HG03354 (cell line): ENCODE measurements around the gene TIMM17A.
A peak's percentile ranks its signal among the peaks of the same experiment; 100 is the strongest.

Experiments used
- ATAC-seq: cut with Tn5 transposase; IDR thresholded peaks from one replicate; pipeline ENCODE4 v1.9.1; 2021; ENCODE audit warnings: mild to moderate bottlenecking; ENCODE audit not compliant: unreplicated experiment, poor library complexity, severe bottlenecking

The TIMM17A gene

DNA sequence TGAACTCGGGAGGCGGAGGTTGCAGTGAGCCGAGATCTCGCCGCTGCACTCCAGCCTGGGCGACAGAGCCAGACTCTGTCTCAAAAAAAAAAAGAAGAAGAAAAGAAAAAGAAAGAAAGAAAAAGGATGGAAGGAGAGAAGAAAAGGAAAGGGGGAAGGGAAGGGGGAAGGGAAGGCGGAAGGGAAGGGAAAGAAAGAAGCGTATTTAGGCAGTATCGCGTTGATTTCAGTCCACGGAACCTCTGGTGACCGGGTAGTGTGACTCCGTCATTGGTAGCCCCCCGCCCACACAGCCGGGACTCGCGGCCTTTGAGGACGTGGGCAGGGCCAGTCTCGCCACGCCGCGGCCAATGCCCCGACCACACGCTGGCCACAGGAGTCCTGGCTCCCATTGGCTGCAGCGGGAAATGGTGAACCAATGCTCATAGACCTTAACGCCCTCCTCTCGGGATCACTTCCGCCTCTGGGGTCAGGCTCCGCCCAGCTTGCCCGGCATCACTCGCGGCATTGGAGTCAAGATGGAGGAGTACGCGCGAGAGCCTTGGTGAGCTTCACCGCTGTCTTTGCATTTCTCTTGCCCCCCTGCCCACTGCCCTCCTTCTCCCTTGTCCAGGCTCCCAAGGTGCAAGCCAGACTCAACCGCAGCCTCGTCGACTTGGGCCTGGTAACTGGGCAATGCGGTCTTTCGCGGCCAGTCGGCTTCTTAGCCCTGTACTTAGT is at the start of gene TIMM17A:
Gene TIMM17A (plus strand): TSS at position 495 of the 720 bp plus-strand sequence. CDS start 24 bp downstream, at position 519.
- peak; percentile 99 for ATAC-seq

DNA sequence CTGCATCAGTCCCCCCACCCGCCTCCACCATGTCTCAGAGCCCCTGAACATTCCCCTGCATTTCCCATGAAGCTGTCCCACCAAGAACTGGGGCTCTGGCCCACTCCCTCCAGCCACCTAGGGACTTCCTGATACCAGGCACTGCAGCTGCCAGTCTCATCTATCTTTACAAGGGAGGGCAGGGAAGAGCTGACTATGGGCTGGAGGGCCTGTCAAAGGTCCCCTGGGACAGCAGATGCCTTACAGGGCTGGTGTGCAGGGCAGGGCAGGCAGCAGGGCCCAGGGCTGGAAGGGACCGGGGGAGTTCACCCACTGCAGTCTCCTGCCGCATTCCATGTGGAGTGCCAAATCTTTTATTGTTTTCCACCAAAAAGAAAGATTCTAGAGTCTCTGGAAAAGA is 49.0 kb upstream of the TIMM17A start:
- ATAC-seq, result no peak

GRCh38 chr1:201907621-201908020 is 47.7 kb upstream of the TIMM17A start:
- ATAC-seq, result no peak

- no peak for ATAC-seq
These were observed 43.3 kb upstream of the TIMM17A start for GRCh38 chr1:201911826-201912571.

DNA sequence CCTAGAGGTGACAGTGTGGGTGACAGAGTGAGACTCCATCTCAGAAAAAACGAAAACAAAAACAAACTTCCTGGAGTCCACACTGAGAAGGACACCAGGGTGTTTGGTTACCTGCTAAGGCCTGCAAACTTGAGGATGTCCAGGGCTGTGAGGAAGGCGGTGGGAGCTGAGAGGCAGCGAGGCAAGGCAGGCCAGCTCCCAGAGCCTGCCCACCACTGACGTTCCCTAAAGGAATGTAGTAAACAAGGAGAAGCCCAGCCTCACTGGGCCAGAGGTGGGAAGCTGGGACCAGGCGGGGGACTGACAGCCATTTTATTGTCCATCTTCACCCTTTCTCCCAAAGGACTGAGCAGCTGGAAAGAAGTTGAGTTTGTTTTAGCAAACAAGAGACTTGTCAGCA is 42.5 kb upstream of the TIMM17A start:
- no peak for ATAC-seq

- ATAC-seq, result no peak
These were observed 40.7 kb upstream of the TIMM17A start for GRCh38 chr1:201914456-201915235.

- no peak for ATAC-seq
These were observed 38.6 kb upstream of the TIMM17A start for GRCh38 chr1:201916649-201917249.

GRCh38 chr1:201917362-201918033 is 37.8 kb upstream of the TIMM17A start:
- no peak for ATAC-seq

GRCh38 chr1:201918343-201918742 is 37.0 kb upstream of the TIMM17A start:
- ATAC-seq, result no peak

DNA sequence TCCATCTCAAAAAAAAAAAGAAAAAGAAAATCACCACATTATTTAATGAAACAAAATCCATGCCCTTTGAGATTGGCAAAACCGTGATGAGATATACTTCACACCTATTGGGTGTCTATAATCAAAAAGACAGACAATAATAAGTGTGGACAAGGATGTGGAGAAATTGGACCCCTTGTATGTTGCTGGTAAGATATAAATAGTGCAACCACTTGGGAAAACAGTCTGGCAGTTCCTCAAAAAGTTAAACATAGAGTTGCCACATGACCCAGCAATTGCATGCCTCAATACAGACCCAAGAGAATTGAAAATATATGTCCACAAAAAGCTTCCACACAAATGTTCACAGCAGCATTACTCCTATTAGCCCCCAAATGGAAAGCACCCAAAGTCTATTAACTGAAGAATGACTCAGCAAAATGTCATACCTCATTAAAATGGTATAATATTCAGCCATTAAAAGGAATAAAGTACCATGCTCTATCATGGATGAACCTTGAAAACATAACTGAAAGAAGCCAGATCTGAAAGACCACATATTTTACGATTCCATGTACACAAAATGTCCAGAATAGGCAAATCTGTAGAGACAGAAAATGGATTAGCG is 33.2 kb upstream of the TIMM17A start:
- no peak for ATAC-seq

GRCh38 chr1:201925301-201925567 is 30.1 kb upstream of the TIMM17A start:
- ATAC-seq, result no peak

DNA sequence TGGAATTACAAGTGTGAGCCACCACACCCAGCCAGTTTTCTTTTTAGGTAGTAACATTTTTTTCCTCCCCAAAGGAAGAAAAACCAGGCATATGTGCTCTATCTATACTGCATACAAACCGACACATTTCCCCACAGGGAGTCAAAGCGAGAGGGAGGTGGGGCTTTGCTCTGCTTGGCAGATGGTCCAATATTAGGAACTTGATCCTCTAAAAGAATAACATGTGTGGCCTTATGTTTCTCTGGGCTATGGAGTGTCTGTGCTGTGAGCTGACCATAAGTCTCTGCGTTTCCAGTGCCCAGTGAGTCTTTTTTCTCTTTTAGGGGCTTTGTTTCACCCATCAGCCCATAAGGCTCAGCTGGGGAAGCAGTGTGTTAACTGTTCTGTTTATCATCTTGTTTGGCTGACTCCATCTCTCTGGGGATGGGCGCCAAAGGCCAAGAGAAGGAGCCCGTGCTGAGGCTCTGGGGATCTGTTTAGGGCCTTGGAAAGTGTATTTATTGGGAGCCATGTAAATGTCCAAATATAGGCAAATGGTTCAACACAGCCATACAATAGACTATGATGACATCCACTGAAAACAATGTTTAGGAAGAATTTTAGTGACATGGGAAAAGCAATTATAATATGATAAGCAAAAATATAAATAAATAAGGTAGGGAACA is 29.2 kb upstream of the TIMM17A start:
- ATAC-seq, result no peak

DNA sequence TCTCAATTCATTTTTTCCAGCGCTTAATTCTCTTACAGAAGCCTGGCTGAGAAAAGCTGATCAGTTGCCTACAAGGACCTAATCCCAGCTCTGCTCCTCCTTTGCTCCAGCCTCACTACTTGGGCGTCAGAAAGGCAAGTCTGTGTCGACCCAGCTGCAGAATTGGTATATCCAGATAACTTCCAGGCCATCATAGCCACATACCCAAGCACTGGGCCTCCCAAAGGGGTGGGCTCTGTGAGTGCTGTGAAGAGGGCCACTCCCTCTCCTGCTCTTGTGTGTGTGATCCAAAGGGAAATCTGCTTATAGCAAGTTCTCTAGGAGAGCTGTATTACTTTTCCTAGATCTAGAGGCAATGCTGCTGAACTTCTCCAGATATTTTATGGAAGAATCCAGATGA is 27.0 kb upstream of the TIMM17A start:
- no peak for ATAC-seq

GRCh38 chr1:201930137-201930536 is 25.2 kb upstream of the TIMM17A start:
- ATAC-seq, result no peak

DNA sequence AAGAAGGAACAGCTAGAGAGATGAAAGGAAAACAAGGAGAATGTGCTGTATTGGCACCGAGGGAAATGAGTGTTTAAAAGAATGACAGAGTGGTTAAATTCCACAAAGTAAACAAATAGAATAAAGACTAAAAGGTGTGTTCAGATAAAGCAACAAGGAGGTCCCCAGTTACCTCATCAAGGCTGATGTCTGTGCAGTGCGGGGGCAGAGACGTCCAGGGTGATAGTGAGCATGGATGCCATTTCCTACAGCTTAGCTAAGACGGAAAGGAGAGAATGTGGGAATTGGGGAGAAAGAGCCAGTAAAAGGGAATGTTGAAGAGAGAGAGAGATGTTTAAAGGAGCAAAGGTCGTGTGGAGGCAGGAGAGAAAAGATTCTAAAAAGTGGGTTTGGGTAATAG is 24.5 kb upstream of the TIMM17A start:
- no peak for ATAC-seq

GRCh38 chr1:201933840-201934430 is 21.4 kb upstream of the TIMM17A start:
- ATAC-seq, result no peak

DNA sequence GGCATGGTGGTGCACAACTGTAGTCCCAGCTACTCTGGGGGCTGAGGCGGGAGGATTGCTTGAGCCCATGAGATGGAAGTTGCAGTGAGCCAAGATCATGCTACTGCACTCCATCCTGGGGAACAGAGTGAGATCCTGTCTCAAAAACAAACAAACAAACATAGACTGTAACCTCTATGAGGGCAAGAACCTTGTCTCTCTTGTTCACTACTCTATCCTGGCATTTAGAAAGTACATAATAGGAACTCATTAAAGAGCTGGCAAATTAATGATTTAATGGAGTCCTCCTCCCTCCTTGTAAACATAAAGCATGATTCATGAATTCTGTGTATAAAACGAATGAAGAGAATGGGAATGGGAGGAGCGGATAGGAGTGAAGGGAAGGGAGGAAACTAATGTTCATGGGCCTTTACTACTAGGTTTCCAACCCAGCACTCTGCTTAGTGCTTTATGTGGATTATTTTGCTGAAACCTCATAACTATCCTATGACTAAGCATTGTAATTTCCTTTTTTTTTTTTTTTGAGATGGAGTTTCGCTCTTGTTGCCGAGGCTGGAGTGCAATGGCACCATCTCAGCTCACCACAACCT is 17.6 kb upstream of the TIMM17A start:
- ATAC-seq, result no peak

DNA sequence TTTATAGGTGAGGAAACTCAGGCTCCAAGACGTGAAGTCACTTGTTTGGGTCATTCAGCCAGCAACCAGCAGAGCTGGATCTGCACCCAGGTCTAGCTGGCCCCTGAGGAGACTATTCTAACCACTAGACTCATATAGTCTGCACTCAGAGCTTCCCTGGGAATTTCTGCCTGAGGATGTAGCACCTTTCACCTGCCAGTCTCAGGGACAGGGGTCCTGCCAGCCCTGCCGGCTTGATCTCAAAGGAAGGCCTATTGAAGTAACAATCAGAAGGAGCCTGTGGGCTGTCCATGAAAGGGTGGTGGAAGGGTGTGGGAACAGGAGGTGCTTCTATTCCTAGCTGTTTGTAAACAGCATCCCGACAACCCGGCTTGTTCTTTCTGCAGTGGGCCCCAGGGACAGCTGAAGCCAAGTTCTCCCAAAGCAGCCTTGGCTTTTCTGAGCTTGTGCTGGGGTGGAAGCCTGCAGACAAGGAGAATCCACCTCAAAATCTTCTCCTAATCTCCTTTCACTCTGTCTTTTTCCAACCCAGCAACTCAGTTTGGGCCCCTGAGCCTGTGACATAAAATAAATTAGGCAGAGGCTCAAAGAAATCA is 16.8 kb upstream of the TIMM17A start:
- no peak for ATAC-seq
